GM19468 (cell line): ENCODE data around the gene MYCBP.
A peak's percentile ranks its signal among the peaks of the same experiment; 100 is the strongest.
"Not testable (repeated sequence)": the region's sequence is repeated elsewhere in the genome, so short reads cannot be mapped to it uniquely, and the experiment has no call there.

Source experiments
- ATAC-seq: cut with Tn5 transposase; IDR thresholded peaks from one replicate; pipeline ENCODE4 v1.9.1; 2021; ENCODE audit warnings: mild to moderate bottlenecking, moderate library complexity, moderate number of reproducible peaks; ENCODE audit not compliant: unreplicated experiment; ENCODE audit errors: extremely low read depth

Gene MYCBP

GRCh38 chr1:38873027-38873969 lies at the start of gene MYCBP:
Gene MYCBP, minus strand, starts transcription at chr1:38873348. Its CDS starts 43 bp downstream, at chr1:38873305.
- ATAC-seq = peak; percentile 93

GRCh38 chr1:38919130-38919529 lies 46.0 kb upstream of the MYCBP start:
- ATAC-seq = no peak

GRCh38 chr1:38918568-38918967 lies 45.4 kb upstream of the MYCBP start:
- no peak for ATAC-seq

GRCh38 chr1:38917772-38918171 lies 44.6 kb upstream of the MYCBP start:
- ATAC-seq = no peak

- ATAC-seq = no peak
Observed at GRCh38 chr1:38917337-38917736, 44.2 kb upstream of the MYCBP start.

GRCh38 chr1:38915352-38915948 lies 42.3 kb upstream of the MYCBP start:
- ATAC-seq = no peak

GRCh38 chr1:38914908-38915307 lies 41.8 kb upstream of the MYCBP start:
- not testable (repeated sequence) for ATAC-seq

- ATAC-seq = no peak
Observed at GRCh38 chr1:38908821-38909220, 35.7 kb upstream of the MYCBP start.

GRCh38 chr1:38905985-38906384 lies 32.8 kb upstream of the MYCBP start:
- no peak for ATAC-seq

- no peak for ATAC-seq
Observed at GRCh38 chr1:38899560-38899959, 26.4 kb upstream of the MYCBP start.

- no peak for ATAC-seq
Observed at GRCh38 chr1:38898653-38899230, 25.6 kb upstream of the MYCBP start.

- ATAC-seq = no peak
Observed at GRCh38 chr1:38896169-38896568, 23.0 kb upstream of the MYCBP start.

- ATAC-seq = no peak
Observed at GRCh38 chr1:38892976-38893375, 19.8 kb upstream of the MYCBP start.

GRCh38 chr1:38891753-38892152 lies 18.6 kb upstream of the MYCBP start:
- no peak for ATAC-seq

GRCh38 chr1:38889589-38889988 lies 16.4 kb upstream of the MYCBP start:
- ATAC-seq = no peak

- no peak for ATAC-seq
Observed at GRCh38 chr1:38888423-38889333, 15.5 kb upstream of the MYCBP start.

GRCh38 chr1:38885092-38885491 lies 11.9 kb upstream of the MYCBP start:
- ATAC-seq = no peak

GRCh38 chr1:38881487-38881886 lies 8.3 kb upstream of the MYCBP start, which contains the start of gene GJA9:
Gene GJA9, minus strand, starts transcription at chr1:38881587. Its CDS starts 5,489 bp downstream, at chr1:38876098.
- no peak for ATAC-seq

GRCh38 chr1:38875811-38876210 lies 2.7 kb upstream of the MYCBP start:
- no peak for ATAC-seq

- ATAC-seq = peak; percentile 20
Observed at GRCh38 chr1:38872401-38873026, 634 bp downstream of the MYCBP start.
